Sigmoid colon (tissue), 3 donors: ENCODE data around the gene AGAP2.

Source experiments
- CTCF ChIP-seq, 4 experiments: fragments of 450-650 bp in 3 of 4; fragments of 200-600 bp in 1 of 4; IDR thresholded peaks; one replicate each; pipeline ENCODE4 v1.5.1; 2016 to 2019; ENCODE audit warnings: antibody characterized with exemption in 4 of 4, mild to moderate bottlenecking in 3 of 4, moderate library complexity in 2 of 4
- POLR2A ChIP-seq, 2 donors: fragments of 450-650 bp; IDR thresholded peaks; one replicate each; pipeline ENCODE4 v1.6.1; 2016; ENCODE audit warnings: antibody characterized with exemption in 2 of 2, mild to moderate bottlenecking in 2 of 2, moderate library complexity in 2 of 2

- no peak for TF ChIP-seq POLR2A (IDR thresholded peaks at IDR 0.05)
- TF ChIP-seq CTCF (IDR thresholded peaks at IDR 0.05) = no peak
These were observed at the start of gene AGAP2 for GRCh38 chr12:57738661-57739237.
